GM13976 (cell line): Measurements from ENCODE around the gene C8A.

Source experiments
- DNase-seq: peaks from one replicate; pipeline ENCODE4 v3.0.0; 2012; ENCODE audit warnings: low spot score
- CTCF ChIP-seq: IDR thresholded peaks from 2 replicates; pipeline ENCODE4 v1.5.1; 2012; ENCODE audit warnings: borderline replicate concordance, mild to moderate bottlenecking; ENCODE audit not compliant: insufficient read depth; ENCODE audit errors: extremely low read depth, missing control alignments, control extremely low read depth
- in situ Hi-C: fragments of 300-500 bp; cut with MboI; formaldehyde crosslinking; loops from one replicate; pipeline ENCODE4 v1.12.0; 2022; ENCODE audit warnings: low sequenced_read_pairs, mixed read lengths, inconsistent platforms; ENCODE audit not compliant: unreplicated experiment

C8A gene

GRCh38 chr1:56834137-56834900 lies 20.3 kb upstream of the C8A start:
- no peak for DNase-seq
- in situ Hi-C loops = loop anchor here (25.0 kb wide), 1 partner anchor 1203 kb away; no protein-coding TSS in a partner anchor
- no peak for TF ChIP-seq CTCF

GRCh38 chr1:56835657-56836056 lies 18.9 kb upstream of the C8A start:
- in situ Hi-C loops = loop anchor here (25.0 kb wide), 1 partner anchor 1202 kb away; no protein-coding TSS in a partner anchor
- no peak for TF ChIP-seq CTCF
- no peak for DNase-seq

GRCh38 chr1:56836359-56836758 lies 18.2 kb upstream of the C8A start:
- in situ Hi-C loops = loop anchor here (25.0 kb wide), 1 partner anchor 1201 kb away; no protein-coding TSS in a partner anchor
- DNase-seq = no peak
- no peak for TF ChIP-seq CTCF

- TF ChIP-seq CTCF = no peak
- in situ Hi-C loops = loop anchor here (25.0 kb wide), 1 partner anchor 1200 kb away; no protein-coding TSS in a partner anchor
- DNase-seq = no peak
Observed at GRCh38 chr1:56837244-56837939, 17.2 kb upstream of the C8A start.

- in situ Hi-C loops = loop anchor here (25.0 kb wide), 1 partner anchor 1199 kb away; no protein-coding TSS in a partner anchor
- no peak for DNase-seq
- TF ChIP-seq CTCF = no peak
Observed at GRCh38 chr1:56838759-56839158, 15.8 kb upstream of the C8A start.

- no peak for TF ChIP-seq CTCF
- in situ Hi-C loops = loop anchor here (25.0 kb wide), 1 partner anchor 1194 kb away; no protein-coding TSS in a partner anchor
- no peak for DNase-seq
Observed at GRCh38 chr1:56843544-56843943, 11.1 kb upstream of the C8A start.
